Esophagus squamous epithelium (tissue), 5 donors: ENCODE results near the gene COQ8A. TPM values are rescaled to one million over a fixed set of nuclear protein-coding genes. Genes with fewer than 3 reads are reported as not detected.

Experiments
- DNase-seq: peaks from one replicate; lab custom pipeline; 2025; lab: John Stamatoyannopoulos, UW
- H3K27ac ChIP-seq, 4 donors: fragments of 200-600 bp; sonication (generic); one replicate each; pipeline ENCODE4 v1.5.1; 2016 to 2019; ENCODE audit warnings: mild to moderate bottlenecking in 1 of 4
- H3K27me3 ChIP-seq, 4 donors: fragments of 200-600 bp; sonication (generic); 1 replicate in 3 of 4; 2 replicates in 1 of 4; pipeline versions ENCODE4 v1.5.1 to v1.6.0; 2017 to 2021; ENCODE audit warnings: antibody characterized with exemption in 1 of 4
- H3K36me3 ChIP-seq, 3 donors: fragments of 200-600 bp; sonication (generic); one replicate each; pipeline ENCODE4 v1.5.1; 2016 to 2019
- H3K4me1 ChIP-seq, 3 donors: fragments of 200-600 bp; sonication (generic); one replicate each; pipeline ENCODE4 v1.5.1; 2017 to 2019
- H3K4me3 ChIP-seq, 4 donors: fragments of 200-600 bp; sonication (generic); 1 replicate in 3 of 4; 2 replicates in 1 of 4; pipeline ENCODE4 v1.5.1; 2016 to 2019; ENCODE audit warnings: mild to moderate bottlenecking in 2 of 4, moderate library complexity in 1 of 4
- H3K9me3 ChIP-seq, 3 donors: fragments of 200-600 bp; sonication (generic); one replicate each; pipeline ENCODE4 v1.5.1; 2016 to 2019
- CTCF ChIP-seq, 6 experiments: fragments of 450-650 bp in 4 of 6; fragments of 200-600 bp in 2 of 6; sonication (generic) in 2 of 6; IDR thresholded peaks; one replicate each; pipeline ENCODE4 v1.5.1; 2016 to 2019; ENCODE audit warnings: antibody characterized with exemption in 6 of 6, mild to moderate bottlenecking in 4 of 6, moderate library complexity in 4 of 6
- POLR2A ChIP-seq, 4 donors: fragments of 450-650 bp; IDR thresholded peaks; one replicate each; pipeline ENCODE4 v1.6.1; 2017; ENCODE audit warnings: antibody characterized with exemption in 4 of 4, mild to moderate bottlenecking in 4 of 4, moderate library complexity in 3 of 4
- WGBS, 2 donors: methylation state at CpG; one replicate each; pipeline ENCODE4 v1.1.5; 2018; 5-methylcytosine and 5-hydroxymethylcytosine counted together
- intact Hi-C: fragments of 100-400 bp; cut with DNase I; formaldehyde crosslinking; loops from one replicate; pipeline ENCODE4 v1.15.0; 2022
- total RNA-seq, 4 donors: library from RNA; depleted of rRNA; stranded (reverse); fragments of >200 nt; gene quantifications; one replicate each; pipeline ENCODE4 v1.1.0, GENCODE V29; 2016
- donor health status: DM: yes; HTN: yes; CAD: no.

The COQ8A gene
- total RNA-seq, 4 donors from 2014 or later = 9.3 to 37.8 (median 16.9) TPM

GRCh38 chr1:226964068-226964425, 24.0 kb downstream of the COQ8A start:
- WGBS, 2 donors = 46 to 56% methylated on average over 5 of the region's 6 CpGs
- H3K27ac ChIP-seq = no peak overlapping the region
- intact Hi-C loops = no loop called here

GRCh38 chr1:226964611-226965486, 24.8 kb downstream of the COQ8A start:
- Histone ChIP-seq H3K9me3 (no peaks in the 10 kb centered on the region), H3K36me3 (peaks cover 0 to 80% (median 16%) of the 10 kb centered on the region in 3 donors), H3K27ac (no peak overlapping the region), H3K27me3 (no peaks in the 10 kb centered on the region), H3K4me3 (no peak overlapping the region), H3K4me1 (no peaks in the 10 kb centered on the region)
- no peak for DNase-seq
- whole genome bisulfite sequencing, 2 donors = 80 to 86% methylated on average over 1 to 6 of the region's 29 CpGs
- TF ChIP-seq POLR2A (IDR thresholded peaks at IDR 0.05) (no peak), CTCF (IDR thresholded peaks at IDR 0.05) (no peak)
- intact Hi-C loops = no loop called here

More at GRCh38 chr1:226964068-226964425, 24.0 kb downstream of the COQ8A start:
- Histone ChIP-seq H3K4me1 (peaks cover 0 to 2% (median 0%) of the 10 kb centered on the region in 3 donors), H3K9me3 (no peaks in the 10 kb centered on the region), H3K36me3 (peaks cover 0 to 72% (median 16%) of the 10 kb centered on the region in 3 donors), H3K27me3 (no peaks in the 10 kb centered on the region), H3K4me3 (no peak overlapping the region)
- DNase-seq = no peak
- TF ChIP-seq POLR2A (IDR thresholded peaks at IDR 0.05) = no peak
- TF ChIP-seq CTCF (IDR thresholded peaks at IDR 0.05) = no peak

- Histone ChIP-seq H3K36me3 (peaks cover 0 to 90% (median 16%) of the 10 kb centered on the region in 3 donors), H3K4me1 (no peaks in the 10 kb centered on the region), H3K4me3 (no peak overlapping the region), H3K9me3 (no peaks in the 10 kb centered on the region), H3K27ac (no peak overlapping the region), H3K27me3 (no peaks in the 10 kb centered on the region)
- TF ChIP-seq POLR2A (IDR thresholded peaks at IDR 0.05) = no peak
- no peak for TF ChIP-seq CTCF (IDR thresholded peaks at IDR 0.05)
- 81 to 91% methylated on average over 6 of the region's 23 CpGs for WGBS, 2 donors
- intact Hi-C loops = no loop called here
- no peak for DNase-seq
Observed at GRCh38 chr1:226965581-226966440, 25.7 kb downstream of the COQ8A start.

- H3K4me3 ChIP-seq = no peak overlapping the region
Observed at GRCh38 chr1:226966683-226967082, 26.6 kb downstream of the COQ8A start.

More at GRCh38 chr1:226966683-226967082, 26.6 kb downstream of the COQ8A start:
- peaks cover 0 to 8% (median under 1%) of the 10 kb centered on the region in 3 donors for H3K9me3 ChIP-seq
- H3K27me3 ChIP-seq = no peaks in the 10 kb centered on the region
- no peaks in the 10 kb centered on the region for H3K4me1 ChIP-seq
- peaks cover 0 to 91% (median 16%) of the 10 kb centered on the region in 3 donors for H3K36me3 ChIP-seq
- peak overlapping the region in 1 of 4 donors; percentile 40 for H3K27ac ChIP-seq
- WGBS, 2 donors = 85 to 98% methylated on average over 4 of the region's 4 CpGs
- intact Hi-C loops = no loop called here
- no peak for TF ChIP-seq CTCF (IDR thresholded peaks at IDR 0.05)
- TF ChIP-seq POLR2A (IDR thresholded peaks at IDR 0.05) = no peak
- DNase-seq = no peak
